Measurements from ENCODE around the gene CNTNAP5. TPM values are rescaled to one million over a fixed set of nuclear protein-coding genes. Genes with fewer than 3 reads are reported as not detected.

CNTNAP5 gene
- total and polyA plus RNA-seq, 9 of the 15 experiments (the other 6 are each of a cell fraction or from before 2014, with no cell fraction given), result not detected

GRCh38 chr2:124911560-124911959, 886.5 kb downstream of the CNTNAP5 start:
- intact Hi-C loops (cut with micrococcal nuclease), result no loop called here
- DNase-seq (ENCODE audit: extremely low read depth in 1 of 4, low spot score in 3 of 4), result no peak
- ATAC-seq, result no peak
- no peaks in the 10 kb centered on the region for H3K9me1 ChIP-seq (ENCODE audit: control insufficient read depth, insufficient read depth, low read length)
- POLR2A ChIA-PET, result no interaction called here
- in situ Hi-C loops (cut with MboI), result no loop called here
- no peak overlapping the region for H3K4me2 ChIP-seq (ENCODE audit: insufficient read depth, low read length)
- H3K9ac ChIP-seq (ENCODE audit: insufficient read depth in 1 of 2, low read depth in 2 of 2, low read length in 2 of 2), result no peak overlapping the region
- WGBS (ENCODE audit: insufficient coverage, low coverage, missing lambda C conversion rate), result 0% methylated on average over 5 of the region's 5 CpGs
- H3K9me3 ChIP-seq (replicated peaks; ENCODE audit: control insufficient read depth, insufficient read depth, low read depth, low read length), result no peaks in the 10 kb centered on the region
- H3K27me3 ChIP-seq (ENCODE audit: control insufficient read depth in 2 of 2, insufficient read depth in 2 of 2, low read length in 2 of 2), result no peaks in the 10 kb centered on the region
- H3K27ac ChIP-seq (ENCODE audit: extremely low read depth, low read depth, low read length), result no peak overlapping the region
- no peaks in the 10 kb centered on the region for H4K20me1 ChIP-seq (replicated peaks; ENCODE audit: control insufficient read depth, insufficient read depth, low read length)
- BruUV-seq (replicated peaks), result no TSS peak
- H3K79me2 ChIP-seq (ENCODE audit: control insufficient read depth, insufficient read depth, low read length), result no peaks in the 10 kb centered on the region
- H3K36me3 ChIP-seq (ENCODE audit: control insufficient read depth, insufficient read depth, low read length), result no peaks in the 10 kb centered on the region
- no peaks in the 10 kb centered on the region for H3K4me1 ChIP-seq (replicated peaks in 1 of 2; ENCODE audit: control insufficient read depth in 2 of 2, insufficient read depth in 2 of 2, low read length in 2 of 2)
- no peak for FAIRE-seq
- CTCF ChIA-PET (ENCODE audit: low intra/inter-chr PET ratio), result no interaction called here
- no peak overlapping the region for H2AFZ ChIP-seq (ENCODE audit: low read depth, low read length)
- no peak overlapping the region for H3K4me3 ChIP-seq
- TF ChIP-seq FOXO4 (CRISPR knock-in tag; IDR thresholded peaks at IDR 0.05) (no peak), TSHZ1 (CRISPR knock-in tag; IDR thresholded peaks at IDR 0.05) (no peak), CBX2 (IDR thresholded peaks at IDR 0.05; ENCODE audit: insufficient read depth, low read length, poor library complexity, severe bottlenecking) (no peak), L3MBTL2 (IDR thresholded peaks at IDR 0.05) (no peak), ELK3 (CRISPR knock-in tag; IDR thresholded peaks at IDR 0.05) (no peak), ZNF766 (CRISPR knock-in tag; conservative IDR thresholded peaks at IDR 0.05) (no peak), ZBED1 (IDR thresholded peaks at IDR 0.05) (no peak), SIN3B (IDR thresholded peaks at IDR 0.05; ENCODE audit: low read depth) (no peak), WHSC1 (IDR thresholded peaks at IDR 0.05; ENCODE audit: low read length) (no peak), CHCHD3 (CRISPR knock-in tag; IDR thresholded peaks at IDR 0.05) (no peak), THRB (CRISPR knock-in tag; conservative IDR thresholded peaks at IDR 0.05) (no peak), STAT5B (CRISPR knock-in tag; IDR thresholded peaks at IDR 0.05) (no peak)
- TF ChIP-seq, protein P1, sequence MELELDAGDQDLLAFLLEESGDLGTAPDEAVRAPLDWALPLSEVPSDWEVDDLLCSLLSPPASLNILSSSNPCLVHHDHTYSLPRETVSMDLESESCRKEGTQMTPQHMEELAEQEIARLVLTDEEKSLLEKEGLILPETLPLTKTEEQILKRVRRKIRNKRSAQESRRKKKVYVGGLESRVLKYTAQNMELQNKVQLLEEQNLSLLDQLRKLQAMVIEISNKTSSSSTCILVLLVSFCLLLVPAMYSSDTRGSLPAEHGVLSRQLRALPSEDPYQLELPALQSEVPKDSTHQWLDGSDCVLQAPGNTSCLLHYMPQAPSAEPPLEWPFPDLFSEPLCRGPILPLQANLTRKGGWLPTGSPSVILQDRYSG (tag; conservative IDR thresholded peaks at IDR 0.05; ENCODE audit: low read depth), result no peak
- TF ChIP-seq, protein P2, sequence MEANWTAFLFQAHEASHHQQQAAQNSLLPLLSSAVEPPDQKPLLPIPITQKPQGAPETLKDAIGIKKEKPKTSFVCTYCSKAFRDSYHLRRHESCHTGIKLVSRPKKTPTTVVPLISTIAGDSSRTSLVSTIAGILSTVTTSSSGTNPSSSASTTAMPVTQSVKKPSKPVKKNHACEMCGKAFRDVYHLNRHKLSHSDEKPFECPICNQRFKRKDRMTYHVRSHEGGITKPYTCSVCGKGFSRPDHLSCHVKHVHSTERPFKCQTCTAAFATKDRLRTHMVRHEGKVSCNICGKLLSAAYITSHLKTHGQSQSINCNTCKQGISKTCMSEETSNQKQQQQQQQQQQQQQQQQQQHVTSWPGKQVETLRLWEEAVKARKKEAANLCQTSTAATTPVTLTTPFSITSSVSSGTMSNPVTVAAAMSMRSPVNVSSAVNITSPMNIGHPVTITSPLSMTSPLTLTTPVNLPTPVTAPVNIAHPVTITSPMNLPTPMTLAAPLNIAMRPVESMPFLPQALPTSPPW (CRISPR knock-in tag; IDR thresholded peaks at IDR 0.05), result no peak

All from K562 (cell line).